Esophagus squamous epithelium (tissue), 4 donors: ENCODE data around the gene ZNF41.

Experiments
- POLR2A ChIP-seq, 4 donors: fragments of 450-650 bp; IDR thresholded peaks; one replicate each; pipeline ENCODE4 v1.6.1; 2017; ENCODE audit warnings: antibody characterized with exemption in 4 of 4, mild to moderate bottlenecking in 4 of 4, moderate library complexity in 3 of 4
- TF ChIP-seq, protein P1 (sequence below), 6 experiments: fragments of 450-650 bp in 4 of 6; fragments of 200-600 bp in 2 of 6; sonication (generic) in 2 of 6; IDR thresholded peaks; one replicate each; pipeline ENCODE4 v1.5.1; 2016 to 2019; ENCODE audit warnings: antibody characterized with exemption in 6 of 6, mild to moderate bottlenecking in 4 of 6, moderate library complexity in 4 of 6

DNA sequence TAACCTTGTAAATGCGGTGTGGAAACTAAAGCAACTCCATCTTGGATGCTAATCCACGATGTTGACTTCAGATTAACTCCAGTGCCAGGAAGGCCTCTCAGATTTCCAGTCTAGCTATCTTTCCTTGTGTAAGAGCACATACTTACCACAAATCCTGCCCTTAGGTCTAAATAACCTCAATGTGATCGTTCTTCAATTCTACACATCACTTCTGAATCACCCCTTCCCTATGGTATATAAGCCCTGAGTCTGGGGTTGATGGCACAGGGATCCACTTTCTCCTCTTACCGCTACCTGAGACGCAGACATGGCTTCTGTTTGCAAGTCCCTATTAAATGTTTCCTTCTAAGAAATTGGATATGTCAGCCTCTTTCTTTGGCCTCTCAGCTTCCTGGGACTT lies 17.5 kb upstream of the ZNF41 start:
- TF ChIP-seq, protein P1, sequence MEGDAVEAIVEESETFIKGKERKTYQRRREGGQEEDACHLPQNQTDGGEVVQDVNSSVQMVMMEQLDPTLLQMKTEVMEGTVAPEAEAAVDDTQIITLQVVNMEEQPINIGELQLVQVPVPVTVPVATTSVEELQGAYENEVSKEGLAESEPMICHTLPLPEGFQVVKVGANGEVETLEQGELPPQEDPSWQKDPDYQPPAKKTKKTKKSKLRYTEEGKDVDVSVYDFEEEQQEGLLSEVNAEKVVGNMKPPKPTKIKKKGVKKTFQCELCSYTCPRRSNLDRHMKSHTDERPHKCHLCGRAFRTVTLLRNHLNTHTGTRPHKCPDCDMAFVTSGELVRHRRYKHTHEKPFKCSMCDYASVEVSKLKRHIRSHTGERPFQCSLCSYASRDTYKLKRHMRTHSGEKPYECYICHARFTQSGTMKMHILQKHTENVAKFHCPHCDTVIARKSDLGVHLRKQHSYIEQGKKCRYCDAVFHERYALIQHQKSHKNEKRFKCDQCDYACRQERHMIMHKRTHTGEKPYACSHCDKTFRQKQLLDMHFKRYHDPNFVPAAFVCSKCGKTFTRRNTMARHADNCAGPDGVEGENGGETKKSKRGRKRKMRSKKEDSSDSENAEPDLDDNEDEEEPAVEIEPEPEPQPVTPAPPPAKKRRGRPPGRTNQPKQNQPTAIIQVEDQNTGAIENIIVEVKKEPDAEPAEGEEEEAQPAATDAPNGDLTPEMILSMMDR (IDR thresholded peaks at IDR 0.05): no peak
- no peak for TF ChIP-seq POLR2A (IDR thresholded peaks at IDR 0.05)
